Hepatocyte (in vitro differentiated cells): ENCODE data around the gene ARVCF. TPM values are rescaled to one million over a fixed set of nuclear protein-coding genes. Genes with fewer than 3 reads are reported as not detected.

Experiments used
- DNase-seq: peaks from one replicate; pipeline ENCODE4 v3.0.0-alpha.2; 2016; ENCODE audit warnings: low spot score
- H2AFZ ChIP-seq: fragments of 200-600 bp; sonication (generic); 2 replicates; pipeline ENCODE4 v1.6.0; 2016; ENCODE audit warnings: antibody characterized with exemption, mild to moderate bottlenecking
- H3K27ac ChIP-seq: fragments of 200-600 bp; sonication (generic); 2 replicates; pipeline ENCODE4 v1.5.1; 2016; ENCODE audit warnings: mild to moderate bottlenecking
- H3K27me3 ChIP-seq: fragments of 200-600 bp; sonication (generic); 2 replicates; pipeline ENCODE4 v1.6.1; 2016
- H3K36me3 ChIP-seq: fragments of 200-600 bp; sonication (generic); replicated peaks from 2 replicates; pipeline ENCODE4 v1.5.1; 2016; ENCODE audit warnings: low read depth; ENCODE audit not compliant: insufficient read depth
- H3K4me1 ChIP-seq: fragments of 200-600 bp; sonication (generic); 2 replicates; pipeline ENCODE4 v1.5.1; 2016; ENCODE audit warnings: mild to moderate bottlenecking, moderate library complexity; ENCODE audit not compliant: insufficient read depth
- H3K4me2 ChIP-seq: fragments of 200-600 bp; sonication (generic); 2 replicates; pipeline ENCODE4 v1.6.0; 2016
- H3K4me3 ChIP-seq: fragments of 200-600 bp; sonication (generic); 2 replicates; pipeline ENCODE4 v1.5.1; 2016; ENCODE audit warnings: mild to moderate bottlenecking
- H3K79me2 ChIP-seq: fragments of 200-600 bp; sonication (generic); 2 replicates; pipeline ENCODE4 v1.6.0; 2017; ENCODE audit warnings: mild to moderate bottlenecking
- H3K9me2 ChIP-seq: fragments of 200-600 bp; sonication (generic); replicated peaks from 2 replicates; pipeline ENCODE4 v1.6.0; 2017; ENCODE audit warnings: mild to moderate bottlenecking; ENCODE audit not compliant: insufficient read depth
- H3K9me3 ChIP-seq: fragments of 200-600 bp; sonication (generic); 2 replicates; pipeline ENCODE4 v1.5.1; 2016; ENCODE audit warnings: low read depth, mild to moderate bottlenecking
- H4K20me1 ChIP-seq: fragments of 200-600 bp; sonication (generic); 2 replicates; pipeline ENCODE4 v1.6.0; 2016; ENCODE audit warnings: mild to moderate bottlenecking; ENCODE audit not compliant: insufficient read depth, poor library complexity, severe bottlenecking
- CTCF ChIP-seq: fragments of 200-600 bp; sonication (generic); IDR thresholded peaks from 2 replicates; pipeline ENCODE4 v1.5.1; 2016; ENCODE audit warnings: antibody characterized with exemption, mild to moderate bottlenecking; ENCODE audit not compliant: poor library complexity
- EZH2 ChIP-seq: fragments of 200-600 bp; sonication (generic); IDR thresholded peaks from 2 replicates; pipeline ENCODE4 v1.6.1; 2016; ENCODE audit warnings: antibody characterized with exemption, mild to moderate bottlenecking, borderline replicate concordance
- EZH2phosphoT487 ChIP-seq: fragments of 200-600 bp; sonication (generic); IDR thresholded peaks from one replicate; pipeline ENCODE4 v1.6.1; 2018; ENCODE audit warnings: antibody characterized with exemption, mild to moderate bottlenecking, low read depth, moderate library complexity; ENCODE audit not compliant: unreplicated experiment, severe bottlenecking
- WGBS: methylation state at CpG from one replicate; pipeline ENCODE4 v1.1.6; 2016; ENCODE audit warnings: low lambda C conversion rate; ENCODE audit errors: missing lambda C conversion rate; 5-methylcytosine and 5-hydroxymethylcytosine counted together
- polyA plus RNA-seq: library from polyadenylated mRNA; unstranded; fragments of >200 nt; fragmentation: Nextera tagmentation; extraction: Ambion mirVana; gene quantifications from 2 replicates; pipeline ENCODE4 v1.2.1, GENCODE V29; 2016
- total RNA-seq: library from RNA; depleted of rRNA; stranded (reverse); fragments of >200 nt; gene quantifications from 2 replicates; pipeline ENCODE4 v1.2.3, GENCODE V29; 2014

The ARVCF gene
- total and polyA plus RNA-seq, 2 experiments from 2014 or later: 23.8 to 32.5 TPM

DNA sequence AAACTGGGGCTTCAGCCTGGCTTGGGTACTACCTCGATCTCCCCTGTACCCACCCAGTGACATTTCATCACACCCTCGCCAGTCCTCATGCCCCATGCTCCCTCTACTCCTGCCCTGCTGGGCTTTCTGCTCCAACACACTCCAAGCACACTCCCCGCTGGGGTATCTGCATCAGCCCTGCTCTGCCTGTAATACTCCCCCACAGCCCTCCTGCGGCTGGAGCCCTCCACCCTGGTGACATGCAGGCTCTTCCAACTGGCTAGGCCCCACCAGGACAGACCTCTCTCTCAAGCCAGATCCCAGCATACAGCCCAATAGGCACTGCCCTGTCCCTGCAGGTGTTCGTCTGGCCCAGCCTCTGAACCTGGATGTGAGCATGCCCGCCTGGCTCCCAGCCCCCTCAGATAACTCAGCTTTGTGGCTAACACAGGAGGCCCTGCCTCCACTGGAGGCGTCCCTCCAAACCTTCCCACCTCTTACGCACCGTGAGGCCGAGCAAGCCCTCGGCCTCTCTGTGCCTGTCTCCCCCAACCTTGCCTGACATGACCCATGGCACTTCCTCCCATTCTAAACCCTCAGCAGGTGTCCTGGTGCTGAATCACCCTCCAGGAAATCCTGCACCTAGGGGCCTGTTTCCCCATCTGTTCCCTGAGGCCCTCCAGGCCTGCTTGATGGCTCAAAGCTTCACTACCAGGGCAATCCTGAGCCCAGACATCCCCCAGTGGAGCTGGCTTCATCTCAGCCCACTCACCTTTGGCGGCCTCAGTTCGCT is 41.5 kb downstream of the ARVCF start:
- 91% methylated on average over 13 of the region's 13 CpGs for WGBS
- no peak overlapping the region for H2AFZ ChIP-seq
- no peak overlapping the region for H3K27ac ChIP-seq
- H4K20me1 ChIP-seq: no peaks in the 10 kb centered on the region
- TF ChIP-seq EZH2phosphoT487 (no peak), EZH2 (no peak), CTCF (no peak)
- no peak for DNase-seq
- no peaks in the 10 kb centered on the region for H3K79me2 ChIP-seq
- no peak overlapping the region for H3K4me3 ChIP-seq
- H3K9me2 ChIP-seq: no peaks in the 10 kb centered on the region
- H3K36me3 ChIP-seq: no peaks in the 10 kb centered on the region
- H3K4me1 ChIP-seq: no peaks in the 10 kb centered on the region
- no peak overlapping the region for H3K4me2 ChIP-seq
- H3K9me3 ChIP-seq: no peaks in the 10 kb centered on the region
- H3K27me3 ChIP-seq: no peaks in the 10 kb centered on the region

GRCh38 chr22:19974268-19974861 is 42.3 kb downstream of the ARVCF start:
- Histone ChIP-seq H4K20me1 (no peaks in the 10 kb centered on the region), H3K79me2 (no peaks in the 10 kb centered on the region), H3K4me2 (no peak overlapping the region), H3K4me1 (no peaks in the 10 kb centered on the region), H3K4me3 (no peak overlapping the region), H3K9me3 (no peaks in the 10 kb centered on the region), H3K9me2 (no peaks in the 10 kb centered on the region), H2AFZ (no peak overlapping the region), H3K27me3 (no peaks in the 10 kb centered on the region), H3K27ac (no peak overlapping the region), H3K36me3 (no peaks in the 10 kb centered on the region)
- no peak for TF ChIP-seq EZH2
- TF ChIP-seq EZH2phosphoT487: no peak
- TF ChIP-seq CTCF: no peak
- 79% methylated on average over 11 of the region's 11 CpGs for WGBS
- peak; percentile 47 for DNase-seq

GRCh38 chr22:19973551-19974267 is 42.9 kb downstream of the ARVCF start:
- no peak overlapping the region for H2AFZ ChIP-seq
- TF ChIP-seq EZH2 (no peak), CTCF (no peak), EZH2phosphoT487 (no peak)
- H3K9me3 ChIP-seq: no peaks in the 10 kb centered on the region
- no peaks in the 10 kb centered on the region for H4K20me1 ChIP-seq
- no peaks in the 10 kb centered on the region for H3K36me3 ChIP-seq
- no peak overlapping the region for H3K4me3 ChIP-seq
- H3K9me2 ChIP-seq: no peaks in the 10 kb centered on the region
- H3K27me3 ChIP-seq: no peaks in the 10 kb centered on the region
- WGBS: 94% methylated on average over 46 of the region's 46 CpGs
- no peak overlapping the region for H3K27ac ChIP-seq
- H3K79me2 ChIP-seq: no peaks in the 10 kb centered on the region
- no peak for DNase-seq
- H3K4me2 ChIP-seq: no peak overlapping the region
- H3K4me1 ChIP-seq: no peaks in the 10 kb centered on the region
